Thoracic aorta (tissue), 2 donors: ENCODE data around the gene TAX1BP1. TPM values are rescaled to one million over a fixed set of nuclear protein-coding genes. Genes with fewer than 3 reads are reported as not detected.

ENCODE experiments used
- ATAC-seq: fragments of 150-250 bp; one replicate; pipeline ENCODE4 v1.8.0; 2017; ENCODE audit warnings: low read depth; ENCODE audit not compliant: insufficient number of reproducible peaks, low FRiP score
- DNase-seq: peaks from one replicate; pipeline ENCODE4 v3.0.0-alpha.2; 2020; ENCODE audit warnings: low spot score
- H3K27ac ChIP-seq, 2 donors: fragments of 200-600 bp; sonication (generic); 1 replicate in 1 of 2; 2 replicates in 1 of 2; pipeline ENCODE4 v1.5.1; 2016; ENCODE audit warnings: mild to moderate bottlenecking in 2 of 2, moderate library complexity in 2 of 2
- H3K27me3 ChIP-seq: fragments of 200-600 bp; sonication (generic); replicated peaks from 2 replicates; pipeline ENCODE4 v1.6.0; 2016; ENCODE audit warnings: mild to moderate bottlenecking; ENCODE audit not compliant: insufficient read depth
- H3K36me3 ChIP-seq: fragments of 200-600 bp; sonication (generic); one replicate; pipeline ENCODE4 v1.5.1; 2016
- H3K4me1 ChIP-seq, 2 donors: fragments of 200-600 bp; sonication (generic); 1 replicate in 1 of 2; 2 replicates in 1 of 2; pipeline versions ENCODE4 v1.5.1 to v1.6.0; 2016; ENCODE audit warnings: low read depth in 2 of 2, mild to moderate bottlenecking in 1 of 2; ENCODE audit not compliant: control insufficient read depth in 1 of 2
- H3K4me3 ChIP-seq: fragments of 200-600 bp; sonication (generic); 2 replicates; pipeline ENCODE4 v1.5.1; 2016; ENCODE audit warnings: mild to moderate bottlenecking
- H3K9me3 ChIP-seq: fragments of 200-600 bp; sonication (generic); 2 replicates; pipeline ENCODE4 v1.5.1; 2016
- CTCF ChIP-seq: fragments of 200-600 bp; sonication (generic); IDR thresholded peaks from one replicate; pipeline ENCODE4 v1.5.1; 2019; ENCODE audit warnings: antibody characterized with exemption
- total RNA-seq, 2 donors: library from RNA; depleted of rRNA; stranded (reverse); fragments of >200 nt; gene quantifications; one replicate each; pipeline versions ENCODE4 v1.1.0 to v1.2.3, GENCODE V29; 2016

The TAX1BP1 gene
- total RNA-seq, 2 donors from 2014 or later = 91.4 to 120 TPM

DNA sequence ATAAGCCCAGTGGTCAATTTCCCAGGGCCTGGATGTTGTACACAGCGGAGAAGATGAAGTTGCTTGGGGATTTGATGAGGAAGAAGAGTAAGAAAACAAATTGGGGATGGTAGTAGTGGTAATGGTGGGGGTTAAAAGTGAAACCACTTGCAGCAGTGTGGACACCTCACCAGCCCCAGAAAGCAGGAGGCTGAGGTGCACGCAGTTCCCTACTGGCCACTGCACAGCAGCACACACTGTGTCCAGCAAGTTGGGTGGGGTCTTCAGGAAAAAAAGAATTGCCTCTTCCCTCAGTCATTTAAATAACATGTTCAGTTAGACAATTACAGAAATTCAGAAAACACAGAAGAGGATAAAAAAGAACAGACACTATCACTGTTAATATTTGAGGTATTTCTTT, 96.6 kb downstream of the TAX1BP1 start:
- DNase-seq (no peak), ATAC-seq (no peak)
- no peak for TF ChIP-seq CTCF
- no peak overlapping the region for H3K27ac ChIP-seq
- no peaks in the 10 kb centered on the region for H3K9me3 ChIP-seq
- H3K27me3 ChIP-seq = no peaks in the 10 kb centered on the region
- H3K4me3 ChIP-seq = no peak overlapping the region
- peaks cover 0 to 17% of the 10 kb centered on the region in 2 donors for H3K4me1 ChIP-seq
- peaks cover 8% of the 10 kb centered on the region for H3K36me3 ChIP-seq

- H3K9me3 ChIP-seq = no peaks in the 10 kb centered on the region
- no peak for DNase-seq
- H3K36me3 ChIP-seq = peaks cover 8% of the 10 kb centered on the region
- no peak for TF ChIP-seq CTCF
- H3K4me1 ChIP-seq = peaks cover 4 to 34% of the 10 kb centered on the region in 2 donors
- H3K4me3 ChIP-seq = no peak overlapping the region
- no peak for ATAC-seq
- H3K27me3 ChIP-seq = no peaks in the 10 kb centered on the region
- H3K27ac ChIP-seq = no peak overlapping the region
These were observed 99.1 kb downstream of the TAX1BP1 start for GRCh38 chr7:27839099-27839498.

- no peaks in the 10 kb centered on the region for H3K27me3 ChIP-seq
These were observed 100.4 kb downstream of the TAX1BP1 start for GRCh38 chr7:27840313-27840712.

DNA sequence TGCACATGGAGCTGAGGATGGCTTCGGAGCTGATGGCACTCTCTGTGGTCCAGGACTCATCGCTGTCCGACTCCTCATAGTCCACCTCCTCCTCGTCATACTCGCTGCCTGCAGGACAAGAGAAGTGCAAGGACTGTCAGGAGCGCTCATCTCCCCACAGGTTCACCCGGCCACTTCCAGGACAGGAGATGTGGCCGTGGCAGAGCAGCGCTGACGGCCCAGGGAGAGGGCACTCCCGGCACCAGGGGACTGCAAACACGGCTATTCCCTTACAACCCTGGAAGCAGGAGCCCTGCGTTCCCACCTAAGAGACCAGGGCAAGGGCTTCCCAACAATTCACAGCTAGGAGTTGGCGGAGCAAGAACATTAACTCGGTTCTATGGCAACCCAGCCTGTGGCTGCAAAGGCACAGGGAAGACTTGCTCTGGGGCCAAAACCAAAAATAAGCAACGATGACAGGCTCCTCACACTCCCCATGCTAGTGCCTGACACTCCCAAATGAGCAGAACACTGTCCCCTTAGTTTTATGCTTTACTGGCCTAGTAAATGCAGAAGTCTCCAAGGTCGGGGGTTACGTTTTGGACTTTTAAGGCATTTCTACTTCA, 100.9 kb downstream of the TAX1BP1 start:
- Histone ChIP-seq H3K9me3 (no peaks in the 10 kb centered on the region), H3K36me3 (peaks cover 8% of the 10 kb centered on the region), H3K4me1 (peaks cover 4 to 34% of the 10 kb centered on the region in 2 donors), H3K27ac (no peak overlapping the region), H3K4me3 (no peak overlapping the region), H3K27me3 (no peaks in the 10 kb centered on the region)
- DNase-seq (no peak), ATAC-seq (no peak)
- no peak for TF ChIP-seq CTCF

More at GRCh38 chr7:27840313-27840712, 100.4 kb downstream of the TAX1BP1 start:
- H3K4me3 ChIP-seq = no peak overlapping the region
- H3K36me3 ChIP-seq = peaks cover 8% of the 10 kb centered on the region
- H3K27ac ChIP-seq = no peak overlapping the region
- DNase-seq (no peak), ATAC-seq (no peak)
- no peak for TF ChIP-seq CTCF
- H3K9me3 ChIP-seq = no peaks in the 10 kb centered on the region
- H3K4me1 ChIP-seq = peaks cover 4 to 34% of the 10 kb centered on the region in 2 donors

DNA sequence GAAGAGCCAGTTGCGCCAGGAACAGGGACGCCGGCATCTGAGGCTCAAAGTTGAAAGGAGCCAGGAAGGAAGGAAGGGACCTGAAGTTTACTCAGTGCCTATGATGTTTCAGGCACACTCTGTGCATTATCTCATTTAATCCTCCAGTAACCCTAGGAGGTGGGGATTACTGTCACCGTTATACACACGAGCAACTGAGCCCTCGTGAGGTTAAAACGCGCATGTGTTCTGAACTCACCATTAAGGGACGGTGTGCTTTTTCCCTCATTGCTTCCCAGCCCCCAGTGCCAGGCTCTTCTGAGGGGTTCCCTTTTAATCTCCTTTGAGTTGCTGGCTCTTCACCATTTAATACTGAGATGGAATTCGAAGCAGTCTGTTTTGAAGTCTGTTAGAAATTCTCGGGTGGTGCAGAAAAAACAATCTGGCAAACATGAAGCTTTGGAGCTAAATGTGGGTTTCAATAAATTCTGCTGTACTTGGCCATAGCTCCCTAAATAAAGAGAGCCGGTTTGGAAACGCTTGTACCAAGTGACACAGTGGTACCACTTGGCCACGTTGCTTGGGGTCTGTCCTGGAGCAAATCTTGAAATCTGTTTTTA, 102.2 kb downstream of the TAX1BP1 start:
- ATAC-seq (no peak), DNase-seq (no peak)
- TF ChIP-seq CTCF = no peak
- H3K27me3 ChIP-seq = no peaks in the 10 kb centered on the region
- H3K9me3 ChIP-seq = no peaks in the 10 kb centered on the region
- peaks cover 8% of the 10 kb centered on the region for H3K36me3 ChIP-seq
- no peak overlapping the region for H3K4me3 ChIP-seq
- peaks cover 4 to 34% of the 10 kb centered on the region in 2 donors for H3K4me1 ChIP-seq
- H3K27ac ChIP-seq = no peak overlapping the region
